Liver (tissue), 9 donors: Measurements from ENCODE around the gene MDM2. TPM values are rescaled to one million over a fixed set of nuclear protein-coding genes. Genes with fewer than 3 reads are reported as not detected.
A peak's percentile ranks its signal among the peaks of the same experiment; 100 is the strongest.

Source experiments
- DNase-seq: peaks from one replicate; pipeline ENCODE4 v3.0.0-alpha.2; 2017; ENCODE audit warnings: low spot score
- H3K27ac ChIP-seq, 2 donors: one replicate each; pipeline ENCODE4 v1.7.0; 2013; ENCODE audit warnings: inconsistent platforms in 2 of 2, low read length in 2 of 2, control low read depth in 1 of 2, low read depth in 1 of 2, mild to moderate bottlenecking in 1 of 2
- H3K27me3 ChIP-seq, 4 donors: one replicate each; pipeline versions ENCODE4 v1.6.1 to v1.7.0; 2013; ENCODE audit warnings: low read length in 3 of 4, inconsistent platforms in 1 of 4, mild to moderate bottlenecking in 1 of 4, moderate library complexity in 1 of 4; ENCODE audit not compliant: control insufficient read depth in 4 of 4, insufficient read depth in 4 of 4
- H3K36me3 ChIP-seq, 4 donors: one replicate each; pipeline versions ENCODE4 v1.6.1 to v1.7.0; 2013; ENCODE audit warnings: low read length in 3 of 4, mild to moderate bottlenecking in 3 of 4, low read depth in 1 of 4, moderate library complexity in 1 of 4; ENCODE audit not compliant: control insufficient read depth in 4 of 4, insufficient read depth in 3 of 4
- H3K4me1 ChIP-seq, 4 donors: one replicate each; pipeline versions ENCODE4 v1.6.1 to v1.7.0; 2013; ENCODE audit warnings: low read length in 3 of 4, mild to moderate bottlenecking in 3 of 4, moderate library complexity in 1 of 4; ENCODE audit not compliant: control insufficient read depth in 4 of 4, insufficient read depth in 4 of 4
- H3K4me3 ChIP-seq, 3 donors: one replicate each; pipeline versions ENCODE4 v1.6.1 to v1.7.0; 2013; ENCODE audit warnings: low read length in 3 of 3, control low read depth in 1 of 3, low read depth in 1 of 3, mild to moderate bottlenecking in 1 of 3
- H3K9ac ChIP-seq, 2 donors: one replicate each; pipeline ENCODE4 v1.7.0; 2013; ENCODE audit warnings: low read length in 2 of 2, mild to moderate bottlenecking in 2 of 2, moderate library complexity in 2 of 2, control low read depth in 1 of 2, low read depth in 1 of 2
- H3K9me3 ChIP-seq, 4 donors: one replicate each; pipeline versions ENCODE4 v1.6.1 to v1.7.0; 2013; ENCODE audit warnings: low read length in 3 of 4; ENCODE audit not compliant: control insufficient read depth in 4 of 4
- CTCF ChIP-seq: fragments of 150-350 bp; IDR thresholded peaks from 2 replicates; pipeline ENCODE4 v1.5.1; 2017; ENCODE audit warnings: improper control_type of control experiment, low read depth, low read length; ENCODE audit not compliant: missing input control
- EGR1 ChIP-seq, 2 donors: IDR thresholded peaks; 2 replicates each; pipeline ENCODE4 v1.6.1; 2016 to 2018; ENCODE audit warnings: antibody characterized with exemption in 2 of 2, low read depth in 2 of 2
- FOXA1 ChIP-seq: IDR thresholded peaks from 2 replicates; pipeline ENCODE4 v1.6.1; 2016; ENCODE audit warnings: antibody characterized with exemption
- FOXA2 ChIP-seq: IDR thresholded peaks from 2 replicates; pipeline ENCODE4 v1.6.1; 2016; ENCODE audit warnings: antibody characterized with exemption
- GABPA ChIP-seq, 2 donors: IDR thresholded peaks in 1 of 2; conservative IDR thresholded peaks in 1 of 2; 2 replicates each; pipeline ENCODE4 v1.6.1; 2016; ENCODE audit warnings: antibody characterized with exemption in 2 of 2, mild to moderate bottlenecking in 1 of 2, moderate library complexity in 1 of 2
- HNF4A ChIP-seq, 2 donors: conservative IDR thresholded peaks; 2 replicates each; pipeline ENCODE4 v1.6.1; 2016; ENCODE audit warnings: antibody characterized with exemption in 2 of 2, mild to moderate bottlenecking in 2 of 2
- HNF4G ChIP-seq: IDR thresholded peaks from 2 replicates; pipeline ENCODE4 v1.6.1; 2016; ENCODE audit warnings: antibody characterized with exemption
- JUND ChIP-seq, 2 donors: IDR thresholded peaks; 2 replicates each; pipeline ENCODE4 v1.6.1; 2016; ENCODE audit warnings: antibody characterized with exemption in 2 of 2
- NR2F2 ChIP-seq: IDR thresholded peaks from 2 replicates; pipeline ENCODE4 v1.6.1; 2016; ENCODE audit warnings: antibody characterized with exemption
- RAD21 ChIP-seq, 2 donors: IDR thresholded peaks; 2 replicates each; pipeline ENCODE4 v1.6.1; 2016; ENCODE audit warnings: antibody characterized with exemption in 2 of 2, mild to moderate bottlenecking in 2 of 2
- REST ChIP-seq: IDR thresholded peaks from 2 replicates; pipeline ENCODE4 v1.6.1; 2016; ENCODE audit warnings: antibody characterized with exemption, mild to moderate bottlenecking
- RXRA ChIP-seq, 2 donors: IDR thresholded peaks; 2 replicates each; pipeline ENCODE4 v1.6.1; 2017 to 2018; ENCODE audit warnings: antibody characterized with exemption in 2 of 2, mild to moderate bottlenecking in 1 of 2
- SP1 ChIP-seq: IDR thresholded peaks from 2 replicates; pipeline ENCODE4 v1.6.1; 2018; ENCODE audit warnings: antibody characterized with exemption, mild to moderate bottlenecking
- TAF1 ChIP-seq: conservative IDR thresholded peaks from 2 replicates; pipeline ENCODE4 v1.6.1; 2016; ENCODE audit warnings: antibody characterized with exemption, mild to moderate bottlenecking
- YY1 ChIP-seq: IDR thresholded peaks from 2 replicates; pipeline ENCODE4 v1.6.1; 2016; ENCODE audit warnings: antibody characterized with exemption, mild to moderate bottlenecking
- WGBS: extraction: QIAGEN DNeasy Blood & Tissue Kit; methylation state at CpG from one replicate; pipeline ENCODE4 v1.1.7; 2013; 5-methylcytosine and 5-hydroxymethylcytosine counted together
- polyA plus RNA-seq, 2 donors: library from polyadenylated mRNA; stranded (reverse) in 1 of 2; unstranded in 1 of 2; fragments of 200-250 nt in 1 of 2; fragments of >200 nt in 1 of 2; fragmentation: Nextera tagmentation in 1 of 2; extraction: Ambion mirVana in 1 of 2; gene quantifications; one replicate each; pipeline versions ENCODE4 v1.2.1 to v1.2.3, GENCODE V29; 2013 to 2015
- total RNA-seq, 2 donors: library from RNA; depleted of rRNA; stranded (reverse); fragments of >200 nt; gene quantifications; one replicate each; pipeline ENCODE4 v1.2.3, GENCODE V29; 2014
- TF ChIP-seq, protein P1 (sequence below): IDR thresholded peaks from 2 replicates; pipeline ENCODE4 v1.6.1; 2016; ENCODE audit warnings: antibody characterized with exemption
- TF ChIP-seq, protein P2 (sequence below): IDR thresholded peaks from 2 replicates; pipeline ENCODE4 v1.6.1; 2016; ENCODE audit warnings: antibody characterized with exemption
- TF ChIP-seq, protein P3 (sequence below): IDR thresholded peaks from 2 replicates; pipeline ENCODE4 v1.6.1; 2016; ENCODE audit warnings: antibody characterized with exemption
- donor health status: healthy.
- donor health status: healthy.
- donor health status: healthy.
- donor health status: healthy.
- donor health status: healthy.

MDM2 gene
- total and polyA plus RNA-seq, 4 donors: 10.1 to 69.4 (median 36.9) TPM

GRCh38 chr12:68789144-68789878 lies 18.7 kb upstream of the MDM2 start:
- Histone ChIP-seq H3K9ac (peak overlapping the region in 1 of 2 donors; percentile 14), H3K27ac (peak overlapping the region; percentile 81 to 86), H3K4me1 (peaks cover 3 to 31% (median 23%) of the 10 kb centered on the region in 4 donors), H3K27me3 (no peaks in the 10 kb centered on the region), H3K9me3 (no peaks in the 10 kb centered on the region), H3K36me3 (no peaks in the 10 kb centered on the region), H3K4me3 (peak overlapping the region in 2 of 3 donors; percentile 1 to 35)
- TF ChIP-seq JUND (IDR thresholded peaks at IDR 0.05) (peak; percentile 57 to 70), SP1 (peak; percentile 79), GABPA (IDR thresholded peaks at IDR 0.05 in 1 of 2, conservative IDR thresholded peaks at IDR 0.05 in 1 of 2) (no peak), HNF4A (conservative IDR thresholded peaks at IDR 0.05) (peak; percentile 61 to 72), RXRA (IDR thresholded peaks at IDR 0.05) (peak; percentile 48 to 74), NR2F2 (no peak), EGR1 (IDR thresholded peaks at IDR 0.05; ENCODE audit: low read depth in 2 of 2) (no peak), CTCF (no peak), FOXA2 (peak; percentile 87), REST (peak; percentile 35), HNF4G (peak; percentile 24), TAF1 (no peak), YY1 (peak; percentile 68), RAD21 (IDR thresholded peaks at IDR 0.05) (peak; percentile 9 to 23), FOXA1 (peak; percentile 84)
- TF ChIP-seq, protein P1, sequence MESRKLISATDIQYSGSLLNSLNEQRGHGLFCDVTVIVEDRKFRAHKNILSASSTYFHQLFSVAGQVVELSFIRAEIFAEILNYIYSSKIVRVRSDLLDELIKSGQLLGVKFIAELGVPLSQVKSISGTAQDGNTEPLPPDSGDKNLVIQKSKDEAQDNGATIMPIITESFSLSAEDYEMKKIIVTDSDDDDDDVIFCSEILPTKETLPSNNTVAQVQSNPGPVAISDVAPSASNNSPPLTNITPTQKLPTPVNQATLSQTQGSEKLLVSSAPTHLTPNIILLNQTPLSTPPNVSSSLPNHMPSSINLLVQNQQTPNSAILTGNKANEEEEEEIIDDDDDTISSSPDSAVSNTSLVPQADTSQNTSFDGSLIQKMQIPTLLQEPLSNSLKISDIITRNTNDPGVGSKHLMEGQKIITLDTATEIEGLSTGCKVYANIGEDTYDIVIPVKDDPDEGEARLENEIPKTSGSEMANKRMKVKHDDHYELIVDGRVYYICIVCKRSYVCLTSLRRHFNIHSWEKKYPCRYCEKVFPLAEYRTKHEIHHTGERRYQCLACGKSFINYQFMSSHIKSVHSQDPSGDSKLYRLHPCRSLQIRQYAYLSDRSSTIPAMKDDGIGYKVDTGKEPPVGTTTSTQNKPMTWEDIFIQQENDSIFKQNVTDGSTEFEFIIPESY: peak; percentile 27
- TF ChIP-seq, protein P2, sequence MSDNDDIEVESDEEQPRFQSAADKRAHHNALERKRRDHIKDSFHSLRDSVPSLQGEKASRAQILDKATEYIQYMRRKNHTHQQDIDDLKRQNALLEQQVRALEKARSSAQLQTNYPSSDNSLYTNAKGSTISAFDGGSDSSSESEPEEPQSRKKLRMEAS: peak; percentile 76
- TF ChIP-seq, protein P3, sequence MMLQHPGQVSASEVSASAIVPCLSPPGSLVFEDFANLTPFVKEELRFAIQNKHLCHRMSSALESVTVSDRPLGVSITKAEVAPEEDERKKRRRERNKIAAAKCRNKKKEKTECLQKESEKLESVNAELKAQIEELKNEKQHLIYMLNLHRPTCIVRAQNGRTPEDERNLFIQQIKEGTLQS: peak; percentile 45
- WGBS: 56% methylated on average over 14 of the region's 14 CpGs
- DNase-seq: no peak
